Vagina (tissue), 2 donors: Measurements from ENCODE around the gene UGDH. TPM values are rescaled to one million over a fixed set of nuclear protein-coding genes. Genes with fewer than 3 reads are reported as not detected.

Source experiments
- DNase-seq, 2 donors: peaks; one replicate each; pipeline ENCODE4 v3.0.0-alpha.2; 2017; ENCODE audit errors: extremely low spot score in 2 of 2
- H3K27ac ChIP-seq: fragments of 200-600 bp; sonication (generic); one replicate; pipeline ENCODE4 v1.5.1; 2019
- H3K27me3 ChIP-seq: fragments of 200-600 bp; sonication (generic); one replicate; pipeline ENCODE4 v1.5.1; 2019
- H3K36me3 ChIP-seq, 2 donors: fragments of 200-600 bp; sonication (generic); one replicate each; pipeline ENCODE4 v1.5.1; 2017 to 2019
- H3K4me1 ChIP-seq: fragments of 200-600 bp; sonication (generic); one replicate; pipeline ENCODE4 v1.5.1; 2019
- H3K4me3 ChIP-seq, 2 donors: fragments of 200-600 bp; sonication (generic); 1 replicate in 1 of 2; 2 replicates in 1 of 2; pipeline ENCODE4 v1.5.1; 2016 to 2019
- H3K9me3 ChIP-seq: fragments of 200-600 bp; sonication (generic); one replicate; pipeline ENCODE4 v1.5.1; 2019
- CTCF ChIP-seq, 3 experiments: fragments of 450-650 bp in 2 of 3; fragments of 200-600 bp in 1 of 3; sonication (generic) in 1 of 3; IDR thresholded peaks; one replicate each; pipeline ENCODE4 v1.5.1; 2017 to 2019; ENCODE audit warnings: antibody characterized with exemption in 3 of 3, mild to moderate bottlenecking in 2 of 3, moderate library complexity in 2 of 3
- POLR2A ChIP-seq, 2 donors: fragments of 450-650 bp; IDR thresholded peaks; one replicate each; pipeline ENCODE4 v1.6.1; 2017; ENCODE audit warnings: antibody characterized with exemption in 2 of 2, mild to moderate bottlenecking in 2 of 2, moderate library complexity in 2 of 2
- POLR2AphosphoS5 ChIP-seq, 2 donors: sonication (generic); formaldehyde crosslinking; IDR thresholded peaks; one replicate each; pipeline ENCODE4 v1.9.0; 2017; ENCODE audit warnings: antibody characterized with exemption in 2 of 2, mild to moderate bottlenecking in 2 of 2, low read depth in 1 of 2; ENCODE audit not compliant: insufficient read depth in 1 of 2
- intact Hi-C: fragments of 100-400 bp; cut with DNase I; formaldehyde crosslinking; loops from one replicate; pipeline ENCODE4 v1.15.1; 2023
- total RNA-seq: library from RNA; depleted of rRNA; stranded (reverse); fragments of >200 nt; gene quantifications from one replicate; pipeline ENCODE4 v1.2.3, GENCODE V29; 2016

UGDH gene
- total RNA-seq, 1 donor from 2014 or later, result 43.5 TPM

- H3K36me3 ChIP-seq, result peaks cover 0 to 8% of the 10 kb centered on the region in 2 donors
- intact Hi-C loops, result no loop called here
- H3K9me3 ChIP-seq, result no peaks in the 10 kb centered on the region
- DNase-seq, result no peak
- no peaks in the 10 kb centered on the region for H3K4me1 ChIP-seq
- no peaks in the 10 kb centered on the region for H3K27me3 ChIP-seq
- H3K27ac ChIP-seq, result no peak overlapping the region
- H3K4me3 ChIP-seq, result no peak overlapping the region
- TF ChIP-seq CTCF (IDR thresholded peaks at IDR 0.05), result no peak
These were observed 46.1 kb downstream of the UGDH start for GRCh38 chr4:39480902-39481695.

GRCh38 chr4:39480251-39480650, 47.0 kb downstream of the UGDH start:
- TF ChIP-seq CTCF (IDR thresholded peaks at IDR 0.05) (no peak), POLR2AphosphoS5 (IDR thresholded peaks at IDR 0.05; ENCODE audit: insufficient read depth in 1 of 2, low read depth in 1 of 2) (no peak), POLR2A (IDR thresholded peaks at IDR 0.05) (no peak)
- Histone ChIP-seq H3K4me1 (no peaks in the 10 kb centered on the region), H3K36me3 (peaks cover 0 to 8% of the 10 kb centered on the region in 2 donors), H3K27ac (no peak overlapping the region), H3K4me3 (no peak overlapping the region), H3K27me3 (no peaks in the 10 kb centered on the region), H3K9me3 (no peaks in the 10 kb centered on the region)
- intact Hi-C loops, result no loop called here
- DNase-seq, result no peak

DNA sequence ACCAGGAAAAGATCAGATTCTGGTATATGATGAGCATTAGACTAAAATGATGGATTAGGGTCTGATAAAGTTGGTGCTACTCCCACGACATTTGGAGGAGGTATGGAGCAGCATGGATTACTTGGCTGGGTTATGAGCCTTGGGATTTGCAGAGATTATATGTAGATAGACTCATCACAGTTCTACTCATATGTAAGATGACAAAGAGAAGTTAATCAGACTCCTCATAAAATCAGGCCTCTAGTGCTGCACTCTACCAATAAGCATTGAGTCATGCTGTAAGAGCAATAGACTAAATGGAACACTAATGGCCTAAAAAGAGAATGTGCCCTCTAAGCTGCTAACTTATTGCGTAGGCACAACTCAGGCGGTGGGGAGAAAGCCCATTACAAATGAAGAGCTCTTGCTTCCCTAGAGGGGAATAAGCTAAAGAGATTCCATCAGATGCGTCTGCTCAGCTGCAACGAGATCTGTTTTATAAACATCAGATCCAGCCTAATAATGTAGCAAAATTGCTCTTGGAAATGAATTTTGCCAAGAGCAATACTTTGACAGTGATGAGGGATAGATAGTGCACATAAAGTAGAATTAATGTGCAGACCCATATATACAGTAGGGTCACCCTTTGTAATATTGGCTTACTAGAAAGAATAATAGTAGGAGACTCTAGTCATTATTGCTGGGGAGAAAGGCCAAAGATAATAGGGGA, 50.9 kb downstream of the UGDH start:
- Histone ChIP-seq H3K4me1 (no peaks in the 10 kb centered on the region), H3K9me3 (no peaks in the 10 kb centered on the region), H3K4me3 (no peak overlapping the region), H3K27me3 (no peaks in the 10 kb centered on the region), H3K36me3 (peaks cover 0 to 8% of the 10 kb centered on the region in 2 donors), H3K27ac (no peak overlapping the region)
- intact Hi-C loops, result loop anchor here (10.0 kb wide), 1 partner anchor 388 kb away; no protein-coding TSS in a partner anchor
- no peak for DNase-seq
- TF ChIP-seq CTCF (IDR thresholded peaks at IDR 0.05) (no peak), POLR2AphosphoS5 (IDR thresholded peaks at IDR 0.05; ENCODE audit: insufficient read depth in 1 of 2, low read depth in 1 of 2) (no peak), POLR2A (IDR thresholded peaks at IDR 0.05) (no peak)

GRCh38 chr4:39472396-39472795, 54.8 kb downstream of the UGDH start:
- no peak for DNase-seq
- intact Hi-C loops, result loop anchor here (10.0 kb wide), 1 partner anchor 392 kb away; no protein-coding TSS in a partner anchor
- Histone ChIP-seq H3K27me3 (no peaks in the 10 kb centered on the region), H3K27ac (no peak overlapping the region), H3K4me3 (no peak overlapping the region), H3K9me3 (no peaks in the 10 kb centered on the region), H3K4me1 (no peaks in the 10 kb centered on the region), H3K36me3 (peaks cover 0 to 6% of the 10 kb centered on the region in 2 donors)
- TF ChIP-seq POLR2AphosphoS5 (IDR thresholded peaks at IDR 0.05; ENCODE audit: insufficient read depth in 1 of 2, low read depth in 1 of 2) (no peak), CTCF (IDR thresholded peaks at IDR 0.05) (no peak), POLR2A (IDR thresholded peaks at IDR 0.05) (no peak)

GRCh38 chr4:39470402-39470801, 56.8 kb downstream of the UGDH start:
- H3K9me3 ChIP-seq, result no peaks in the 10 kb centered on the region
- no peak overlapping the region for H3K4me3 ChIP-seq
- no peak for DNase-seq
- H3K27ac ChIP-seq, result peak overlapping the region; percentile 70
- no peak for TF ChIP-seq POLR2AphosphoS5 (IDR thresholded peaks at IDR 0.05; ENCODE audit: insufficient read depth in 1 of 2, low read depth in 1 of 2)
- TF ChIP-seq POLR2A (IDR thresholded peaks at IDR 0.05), result no peak
- no peak for TF ChIP-seq CTCF (IDR thresholded peaks at IDR 0.05)
- H3K4me1 ChIP-seq, result no peaks in the 10 kb centered on the region
- intact Hi-C loops, result loop anchor here (10.0 kb wide), 1 partner anchor 394 kb away; no protein-coding TSS in a partner anchor
- no peaks in the 10 kb centered on the region for H3K27me3 ChIP-seq
- no peaks in the 10 kb centered on the region for H3K36me3 ChIP-seq
